Vagina (tissue), 2 donors: ENCODE results near the gene KITLG.

Experiments used
- CTCF ChIP-seq, 3 experiments: fragments of 450-650 bp in 2 of 3; fragments of 200-600 bp in 1 of 3; sonication (generic) in 1 of 3; IDR thresholded peaks; one replicate each; pipeline ENCODE4 v1.5.1; 2017 to 2019; ENCODE audit warnings: antibody characterized with exemption in 3 of 3, mild to moderate bottlenecking in 2 of 3, moderate library complexity in 2 of 3
- POLR2A ChIP-seq, 2 donors: fragments of 450-650 bp; IDR thresholded peaks; one replicate each; pipeline ENCODE4 v1.6.1; 2017; ENCODE audit warnings: antibody characterized with exemption in 2 of 2, mild to moderate bottlenecking in 2 of 2, moderate library complexity in 2 of 2

GRCh38 chr12:88578276-88579160 is 1.8 kb downstream of the KITLG start:
- no peak for TF ChIP-seq CTCF (IDR thresholded peaks at IDR 0.05)
- no peak for TF ChIP-seq POLR2A (IDR thresholded peaks at IDR 0.05)
